Hematopoietic multipotent progenitor cell treated with erythropoietin and hydrocortisone succinate and interleukin-3 and kit ligand, for 15 days (in vitro differentiated cells): ENCODE results near the gene SEMA5A.

Experiments used
- DNase-seq: peaks from one replicate; pipeline ENCODE4 v3.0.0-alpha.2; 2015; ENCODE audit warnings: low spot score

SEMA5A gene

GRCh38 chr5:9545992-9546851, at the start of gene SEMA5A:
SEMA5A (minus strand) TSS chr5:9546075; CDS start chr5:9379946, 166,129 bp downstream.
- DNase-seq = no peak

DNA sequence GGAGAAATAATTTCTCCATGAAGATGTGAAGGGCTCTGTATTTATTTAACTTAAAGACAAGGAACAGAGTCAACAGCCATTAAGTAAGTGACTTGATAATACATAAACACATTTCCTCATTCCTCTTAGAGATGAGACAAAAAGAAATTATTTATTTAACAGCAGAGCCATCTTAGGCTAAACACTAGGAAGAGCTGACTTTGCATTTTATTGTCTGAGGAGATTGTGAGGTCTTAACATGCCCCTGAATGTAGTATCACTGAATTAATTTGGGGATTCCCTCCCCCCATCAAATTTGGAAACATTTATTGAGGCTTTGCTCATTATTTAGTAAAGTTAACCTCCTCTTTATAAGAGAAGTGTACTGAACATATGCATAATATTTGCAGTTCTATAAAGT, 49.0 kb upstream of the SEMA5A start:
- DNase-seq = no peak

GRCh38 chr5:9589049-9589835, 43.4 kb upstream of the SEMA5A start:
- no peak for DNase-seq

DNA sequence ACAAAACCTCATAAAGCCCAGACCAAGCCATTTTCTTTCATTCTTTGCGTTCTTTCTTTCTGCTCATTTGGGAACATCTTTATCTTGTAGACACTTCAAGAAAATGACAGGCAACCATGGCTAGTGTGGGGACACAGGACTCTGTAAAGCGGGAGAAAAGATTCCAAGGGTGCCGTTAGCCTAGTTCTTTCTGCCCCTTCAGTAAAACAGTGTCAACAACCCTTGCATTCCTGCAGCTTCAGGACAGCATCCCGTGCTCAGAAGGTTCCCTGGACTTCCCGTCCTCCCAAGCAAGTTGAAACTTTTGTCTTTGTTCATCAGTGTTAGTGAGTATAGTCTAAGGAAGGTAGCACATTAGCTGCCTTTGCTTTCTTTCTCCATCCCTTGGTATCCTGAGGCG, 42.4 kb upstream of the SEMA5A start:
- DNase-seq = no peak

GRCh38 chr5:9587135-9587534, 41.3 kb upstream of the SEMA5A start:
- DNase-seq = no peak

- no peak for DNase-seq
Observed at GRCh38 chr5:9582406-9582805, 36.5 kb upstream of the SEMA5A start.

GRCh38 chr5:9573796-9574195, 27.9 kb upstream of the SEMA5A start:
- DNase-seq = no peak

- no peak for DNase-seq
Observed at GRCh38 chr5:9572246-9572645, 26.4 kb upstream of the SEMA5A start.

GRCh38 chr5:9570876-9571275, 25.0 kb upstream of the SEMA5A start:
- DNase-seq = no peak

DNA sequence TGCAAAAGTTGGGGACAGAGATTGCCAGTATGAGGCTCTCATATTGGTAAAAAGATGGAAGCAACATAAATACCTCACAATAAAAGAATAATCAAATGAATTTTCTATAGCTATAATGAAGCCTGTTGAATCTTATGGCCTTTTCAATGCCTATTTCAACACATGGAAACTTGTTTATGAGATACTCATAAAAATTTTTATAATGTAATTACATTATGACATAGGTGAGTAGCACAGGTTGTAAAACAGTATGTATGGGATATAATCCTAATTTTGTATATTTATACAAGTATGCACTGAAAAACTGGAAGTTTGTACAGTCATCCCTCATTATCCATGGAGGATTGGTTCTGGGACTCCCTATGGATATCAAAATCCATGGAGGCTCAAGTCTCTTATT, 21.2 kb upstream of the SEMA5A start:
- DNase-seq = no peak

DNA sequence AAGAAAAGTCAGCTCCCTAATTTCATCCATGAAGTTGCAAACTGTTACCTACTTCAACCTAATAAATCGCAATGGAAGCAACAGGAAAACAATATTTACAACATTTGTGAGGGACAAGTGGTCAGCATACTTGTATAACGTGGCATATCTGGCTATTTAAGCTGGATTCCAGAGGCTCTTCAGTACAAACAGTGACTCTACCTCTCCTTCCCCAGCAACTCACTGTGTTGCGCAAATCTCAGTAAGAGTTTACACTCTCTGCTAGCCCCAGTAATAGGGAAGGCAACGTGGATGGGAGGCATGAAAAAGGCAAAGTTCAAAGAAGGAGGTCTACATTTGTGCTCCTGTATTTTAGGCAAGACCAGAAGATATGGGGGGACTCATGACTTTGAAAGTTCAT, 18.9 kb upstream of the SEMA5A start:
- DNase-seq = no peak

GRCh38 chr5:9562141-9562540, 16.3 kb upstream of the SEMA5A start:
- no peak for DNase-seq

DNA sequence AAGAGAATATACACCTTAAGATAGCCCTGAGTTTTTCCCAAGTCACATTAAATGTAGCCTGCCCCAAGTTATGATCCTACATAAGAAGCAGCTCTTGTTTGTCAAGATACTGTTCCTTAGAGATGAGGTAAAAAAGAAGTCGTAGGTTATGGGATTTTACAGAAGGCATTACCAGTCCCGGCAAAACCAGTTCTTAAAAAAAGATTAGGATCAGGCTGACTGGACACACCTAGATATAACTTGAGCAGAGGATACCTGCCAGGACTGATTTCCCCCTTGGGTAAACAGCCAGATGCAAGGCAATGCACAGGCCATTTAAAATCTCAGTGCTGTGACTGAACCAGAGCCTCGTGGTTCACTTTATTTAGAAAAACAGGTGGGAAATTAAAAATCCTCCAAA, 14.1 kb upstream of the SEMA5A start:
- DNase-seq = no peak

DNA sequence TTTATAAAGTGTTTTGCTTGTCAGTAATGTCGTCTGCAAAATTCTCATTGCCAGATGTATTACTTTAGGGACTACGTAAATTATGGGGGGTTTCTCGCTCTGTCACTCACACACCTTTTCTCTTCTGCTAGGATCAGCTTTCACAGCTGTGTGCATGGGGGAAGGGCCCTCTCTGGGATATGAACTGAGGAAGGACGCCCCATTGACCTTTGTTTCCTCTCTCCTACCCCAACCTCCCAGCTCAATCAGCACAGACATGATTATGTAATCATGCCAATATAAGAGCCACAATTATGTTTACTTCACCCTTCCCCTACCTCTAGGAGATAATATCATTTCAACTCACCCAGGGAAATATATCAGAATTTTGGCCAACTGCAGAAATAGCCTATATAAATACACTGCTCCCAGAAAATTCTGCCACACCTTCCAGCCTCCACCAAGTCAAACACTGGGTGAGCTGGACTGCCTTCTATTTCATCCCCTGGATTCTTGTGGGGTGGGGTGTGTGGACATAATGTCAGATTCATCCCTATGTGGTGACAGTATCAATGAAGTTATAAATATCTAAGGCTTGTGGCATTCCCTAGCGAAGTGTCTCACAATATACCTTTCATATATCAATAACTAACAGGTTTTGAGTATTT, 12.6 kb upstream of the SEMA5A start:
- no peak for DNase-seq

DNA sequence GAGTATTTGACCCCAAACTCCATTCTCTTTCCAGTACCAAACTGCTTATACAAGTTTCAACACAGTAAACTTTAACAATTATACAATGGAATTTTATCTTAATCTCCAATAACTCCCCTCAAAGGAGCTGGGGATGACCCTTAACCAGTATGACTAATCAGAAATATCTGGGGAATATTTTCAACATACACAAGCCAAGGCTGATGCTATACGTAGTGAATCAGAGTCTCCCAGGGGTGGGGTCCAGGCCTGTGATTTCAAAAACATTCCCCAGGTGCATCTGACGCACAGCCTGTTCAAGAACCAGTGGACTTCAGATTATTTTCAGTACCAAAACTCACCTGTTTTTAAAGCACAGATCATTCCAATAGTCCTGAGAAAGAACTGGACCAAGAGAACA, 11.8 kb upstream of the SEMA5A start:
- no peak for DNase-seq

GRCh38 chr5:9555961-9556360, 10.1 kb upstream of the SEMA5A start:
- no peak for DNase-seq

GRCh38 chr5:9554122-9554521, 8.2 kb upstream of the SEMA5A start:
- no peak for DNase-seq

DNA sequence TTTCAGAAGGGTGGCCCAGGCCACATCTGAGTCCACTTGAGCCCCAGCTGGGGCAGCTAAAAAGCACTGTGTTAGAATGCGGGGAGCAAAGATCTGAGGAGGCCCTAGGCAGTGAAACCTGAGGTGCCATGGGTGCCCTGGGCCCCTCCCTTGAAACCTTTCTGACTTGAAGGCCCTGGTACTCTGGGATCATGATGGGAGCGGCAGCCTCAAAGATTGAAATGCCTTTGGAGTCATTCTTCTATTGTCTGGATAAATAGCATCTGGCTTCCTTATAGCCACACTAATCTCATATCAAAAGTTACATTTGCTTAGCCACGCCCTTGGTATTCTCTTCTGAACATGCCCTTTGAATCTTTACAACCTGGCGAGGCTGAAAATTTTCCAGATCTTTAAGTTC, 7.7 kb upstream of the SEMA5A start:
- DNase-seq = no peak

DNA sequence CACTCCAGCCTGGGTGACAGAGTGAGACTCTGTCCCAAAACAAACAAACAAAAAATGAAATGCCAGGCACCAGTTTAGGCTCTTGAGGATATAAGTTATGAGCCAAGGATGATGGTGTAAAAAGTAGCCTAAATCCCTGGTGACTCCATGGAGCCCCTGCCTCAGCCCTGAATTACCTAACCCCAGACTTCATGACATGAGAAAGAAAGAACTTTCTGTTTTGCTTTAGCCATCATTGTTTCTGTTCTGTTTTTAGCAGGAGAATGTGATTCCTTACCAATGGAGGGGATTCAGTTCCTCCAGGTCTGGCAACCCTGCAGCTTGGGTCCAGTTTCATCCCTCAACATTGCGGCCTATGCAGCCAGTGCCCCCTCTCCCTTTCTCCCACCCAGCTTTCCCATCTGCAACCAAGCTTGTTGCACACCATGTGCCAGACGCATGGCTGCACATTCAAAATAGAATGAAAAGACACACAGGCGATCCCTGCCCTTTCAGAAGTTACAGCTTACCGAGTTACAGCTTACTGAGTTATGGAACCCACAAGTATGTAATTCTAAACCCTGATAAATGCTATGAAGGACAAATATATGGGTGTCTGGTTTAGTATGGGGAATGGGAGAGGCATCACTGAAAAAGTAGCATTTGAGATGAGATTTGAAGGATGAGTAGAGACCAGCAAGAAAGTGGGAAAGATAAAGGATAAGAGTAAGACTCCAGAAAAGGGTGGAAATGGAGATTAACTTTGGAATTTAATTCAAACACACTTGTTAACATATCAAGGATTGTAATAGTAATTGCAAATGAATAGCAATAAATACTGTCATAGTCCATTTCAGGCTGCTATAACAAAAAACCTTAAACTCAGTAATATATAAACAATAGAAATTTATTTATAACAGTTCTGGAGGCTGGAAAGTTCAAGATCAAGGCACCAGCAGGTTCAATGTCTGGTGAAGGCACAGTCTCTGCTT, 6.0 kb upstream of the SEMA5A start:
- no peak for DNase-seq

DNA sequence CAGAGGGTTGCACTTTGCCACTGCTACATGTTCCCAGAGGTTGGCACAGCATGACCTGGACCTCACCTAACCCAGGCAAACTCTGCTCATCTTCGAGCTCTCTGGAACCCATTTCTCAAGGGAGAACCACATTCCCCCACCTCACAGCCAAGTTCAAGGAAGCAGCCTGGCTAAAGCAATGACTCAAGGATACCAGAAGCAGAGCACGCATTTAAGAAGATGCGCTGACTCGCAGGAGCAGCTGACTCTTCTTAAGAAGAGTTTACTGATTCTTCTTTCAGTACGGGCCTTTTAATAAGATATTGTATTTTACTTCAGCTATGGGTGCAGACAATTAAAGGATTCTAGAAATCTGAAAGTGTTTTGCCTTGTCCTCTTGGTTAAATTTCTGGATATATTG, 4.1 kb upstream of the SEMA5A start:
- no peak for DNase-seq

DNA sequence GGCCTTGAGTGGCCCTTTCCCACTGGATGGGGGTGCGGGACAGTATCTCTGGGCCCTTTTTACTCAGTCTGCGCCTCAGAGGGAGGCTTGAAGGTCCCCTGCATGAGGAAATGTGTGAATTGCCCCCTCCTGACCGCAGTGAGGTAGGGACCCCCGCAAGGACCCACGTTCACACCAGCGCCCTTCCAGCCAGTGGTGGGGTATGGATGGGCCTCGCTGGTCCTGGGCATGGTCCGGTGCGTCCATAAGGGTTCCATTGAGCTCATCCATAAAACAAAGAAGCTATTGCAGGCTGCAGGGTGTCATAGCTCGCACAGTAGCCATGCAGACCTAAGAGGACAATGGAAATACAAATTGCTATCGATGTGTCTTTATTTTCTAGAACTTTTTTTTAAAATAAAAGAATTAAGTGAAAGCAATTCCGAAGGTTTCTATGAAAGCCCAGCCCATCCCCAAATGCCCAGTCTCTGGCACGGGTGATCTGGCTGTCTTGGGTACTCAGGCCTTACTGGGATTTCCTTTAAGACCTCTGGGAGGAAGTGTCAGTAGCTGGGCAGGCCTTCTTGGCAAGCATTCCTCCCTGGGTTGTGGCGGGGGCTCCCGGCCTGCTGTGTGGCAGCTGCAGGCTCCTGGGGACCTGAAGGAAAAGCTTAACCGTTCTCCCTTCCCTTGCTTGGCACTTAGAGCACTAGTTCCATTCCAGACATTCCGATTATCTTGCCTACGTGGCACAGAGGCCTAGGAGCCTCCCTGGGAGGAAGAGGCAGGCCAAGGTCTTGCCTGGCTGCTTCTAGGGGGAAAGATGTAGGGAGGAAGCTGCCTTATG, 1.5 kb upstream of the SEMA5A start:
- no peak for DNase-seq
